Activated CD4-positive, alpha-beta T cell treated with anti-CD3 and anti-CD28 coated beads, Interleukin-2, amount 10 ng/mL, durations not matched to agents 7 days and 5 days (primary cell): ENCODE results near the gene SLC2A5. TPM values are rescaled to one million over a fixed set of nuclear protein-coding genes. Genes with fewer than 3 reads are reported as not detected.
"Not testable (repeated sequence)": the region's sequence is repeated elsewhere in the genome, so short reads cannot be mapped to it uniquely, and the experiment has no call there.

Experiments
- CTCF ChIA-PET: fragments of 350-600 bp; sonication (Branson Sonifier 250); formaldehyde crosslinking; loops from one replicate; lab custom pipeline; 2021; ENCODE audit warnings: antibody characterized with exemption; lab: Charles Lee
- POLR2A ChIA-PET: fragments of 350-600 bp; sonication (Branson Sonifier 250); formaldehyde crosslinking; loops from one replicate; lab custom pipeline; 2021; ENCODE audit warnings: antibody characterized with exemption; lab: Charles Lee
- DNase-seq: peaks from one replicate; pipeline ENCODE4 v3.0.0-alpha.2; 2020
- H3K27ac Mint-ChIP-seq: one replicate; pipeline ENCODE4 v1.8.0; 2021; ENCODE audit warnings: mild to moderate bottlenecking, moderate library complexity, mixed read lengths
- H3K27me3 Mint-ChIP-seq: one replicate; pipeline ENCODE4 v1.8.0; 2021; ENCODE audit warnings: mixed read lengths
- H3K36me3 Mint-ChIP-seq: one replicate; pipeline ENCODE4 v1.8.0; 2021; ENCODE audit warnings: low read depth, mixed read lengths
- H3K4me1 Mint-ChIP-seq: one replicate; pipeline ENCODE4 v1.8.0; 2021; ENCODE audit warnings: mixed read lengths
- H3K4me3 Mint-ChIP-seq: one replicate; pipeline ENCODE4 v1.8.0; 2021; ENCODE audit warnings: mild to moderate bottlenecking, moderate library complexity, mixed read lengths
- H3K9me3 Mint-ChIP-seq: one replicate; pipeline ENCODE4 v1.8.0; 2021; ENCODE audit warnings: mixed read lengths
- total RNA-seq, 2 experiments: library from RNA; stranded (reverse); gene quantifications; one replicate each; pipeline ENCODE4 v1.2.3, GENCODE V29; 2021

Gene SLC2A5
- total RNA-seq, 2 experiments from 2014 or later, result not detected

- Mint-ChIP-seq H3K4me3 (no peak overlapping the region), H3K9me3 (peaks cover 17% of the 10 kb centered on the region), H3K27ac (no peak overlapping the region), H3K27me3 (peaks cover 5% of the 10 kb centered on the region), H3K36me3 (peaks cover 3% of the 10 kb centered on the region), H3K4me1 (no peaks in the 10 kb centered on the region)
- POLR2A ChIA-PET, result interaction anchor here (0.7 kb wide), 1 partner anchor 120 kb away, joined by 3 read pairs; no protein-coding TSS in a partner anchor
- DNase-seq, result no peak
- CTCF ChIA-PET, result interaction anchor here (1.1 to 1.4 kb wide), 3 partner anchors 33 to 120 kb away, joined by 4 read pairs; no protein-coding TSS in a partner anchor
Measured at GRCh38 chr1:9037476-9038337, 31.7 kb downstream of the SLC2A5 start.

- CTCF ChIA-PET, result no interaction called here
- Mint-ChIP-seq H3K4me1 (no peaks in the 10 kb centered on the region), H3K27ac (no peak overlapping the region), H3K4me3 (no peak overlapping the region), H3K9me3 (peaks cover 27% of the 10 kb centered on the region), H3K27me3 (peaks cover 5% of the 10 kb centered on the region), H3K36me3 (peaks cover 3% of the 10 kb centered on the region)
- POLR2A ChIA-PET, result no interaction called here
- DNase-seq, result no peak
Measured at GRCh38 chr1:9035226-9035625, 34.2 kb downstream of the SLC2A5 start.

- no peak for DNase-seq
- Mint-ChIP-seq H3K36me3 (peaks cover 3% of the 10 kb centered on the region), H3K4me3 (no peak overlapping the region), H3K27me3 (peaks cover 13% of the 10 kb centered on the region), H3K27ac (no peak overlapping the region), H3K4me1 (no peaks in the 10 kb centered on the region), H3K9me3 (peaks cover 31% of the 10 kb centered on the region)
- CTCF ChIA-PET, result interaction anchor here (0.6 kb wide), 1 partner anchor 115 kb away, joined by 4 read pairs; no protein-coding TSS in a partner anchor
- POLR2A ChIA-PET, result no interaction called here
Measured at GRCh38 chr1:9033363-9033762, 36.1 kb downstream of the SLC2A5 start.

- no peaks in the 10 kb centered on the region for H3K4me1 Mint-ChIP-seq
Measured at GRCh38 chr1:9031484-9032259, 37.8 kb downstream of the SLC2A5 start.

GRCh38 chr1:9031077-9031476, 38.4 kb downstream of the SLC2A5 start:
- Mint-ChIP-seq H3K9me3 (peaks cover 31% of the 10 kb centered on the region), H3K27me3 (peaks cover 18% of the 10 kb centered on the region)
- H3K36me3 Mint-ChIP-seq, H3K27ac Mint-ChIP-seq, H3K4me3 Mint-ChIP-seq, POLR2A ChIA-PET, DNase-seq, H3K4me1 Mint-ChIP-seq: not testable (repeated sequence)
- CTCF ChIA-PET, result interaction anchor here (0.7 kb wide), 1 partner anchor 26 kb away, joined by 3 read pairs; no protein-coding TSS in a partner anchor

More at GRCh38 chr1:9031484-9032259, 37.8 kb downstream of the SLC2A5 start:
- no peak for DNase-seq
- Mint-ChIP-seq H3K9me3 (peaks cover 31% of the 10 kb centered on the region), H3K36me3 (peaks cover 3% of the 10 kb centered on the region), H3K27ac (no peak overlapping the region), H3K4me3 (no peak overlapping the region), H3K27me3 (peaks cover 18% of the 10 kb centered on the region)
- CTCF ChIA-PET, result interaction anchor here (0.7 kb wide), 1 partner anchor 27 kb away, joined by 3 read pairs; no protein-coding TSS in a partner anchor
- POLR2A ChIA-PET, result no interaction called here

- CTCF ChIA-PET, result interaction anchor here (1.4 kb wide), 1 partner anchor 24 kb away, joined by 4 read pairs; no protein-coding TSS in a partner anchor
- Mint-ChIP-seq H3K27me3 (peaks cover 13% of the 10 kb centered on the region), H3K36me3 (no peaks in the 10 kb centered on the region), H3K4me3 (no peak overlapping the region), H3K9me3 (peaks cover 17% of the 10 kb centered on the region), H3K4me1 (no peaks in the 10 kb centered on the region), H3K27ac (no peak overlapping the region)
- POLR2A ChIA-PET, result no interaction called here
- no peak for DNase-seq
Measured at GRCh38 chr1:9028921-9029705, 40.3 kb downstream of the SLC2A5 start.

- H3K36me3 Mint-ChIP-seq, result no peaks in the 10 kb centered on the region
- POLR2A ChIA-PET, result no interaction called here
- DNase-seq, result no peak
- peaks cover 14% of the 10 kb centered on the region for H3K9me3 Mint-ChIP-seq
- H3K4me3 Mint-ChIP-seq, result no peak overlapping the region
- peaks cover 13% of the 10 kb centered on the region for H3K27me3 Mint-ChIP-seq
- no peak overlapping the region for H3K27ac Mint-ChIP-seq
- CTCF ChIA-PET, result no interaction called here
- no peaks in the 10 kb centered on the region for H3K4me1 Mint-ChIP-seq
Measured at GRCh38 chr1:9027307-9027706, 42.1 kb downstream of the SLC2A5 start.

- peaks cover 5% of the 10 kb centered on the region for H3K9me3 Mint-ChIP-seq
- peaks cover 18% of the 10 kb centered on the region for H3K27me3 Mint-ChIP-seq
- H3K4me3 Mint-ChIP-seq, result no peak overlapping the region
- no peak for DNase-seq
- POLR2A ChIA-PET, result no interaction called here
- H3K4me1 Mint-ChIP-seq, result no peaks in the 10 kb centered on the region
- H3K36me3 Mint-ChIP-seq, result no peaks in the 10 kb centered on the region
- CTCF ChIA-PET, result interaction anchor here (1.2 kb wide), 1 partner anchor 23 kb away, joined by 5 read pairs; no protein-coding TSS in a partner anchor
- no peak overlapping the region for H3K27ac Mint-ChIP-seq
Measured at GRCh38 chr1:9025449-9025848, 44.0 kb downstream of the SLC2A5 start.

- no peak for DNase-seq
- Mint-ChIP-seq H3K27ac (no peak overlapping the region), H3K9me3 (peaks cover 3% of the 10 kb centered on the region), H3K4me1 (peaks cover 2% of the 10 kb centered on the region), H3K27me3 (peaks cover 20% of the 10 kb centered on the region), H3K4me3 (no peak overlapping the region), H3K36me3 (no peaks in the 10 kb centered on the region)
- POLR2A ChIA-PET, result no interaction called here
- CTCF ChIA-PET, result interaction anchor here (1.2 kb wide), 1 partner anchor 23 kb away, joined by 5 read pairs; no protein-coding TSS in a partner anchor
Measured at GRCh38 chr1:9024837-9025236, 44.6 kb downstream of the SLC2A5 start.

- CTCF ChIA-PET, result interaction anchor here (1.1 kb wide), 1 partner anchor 21 kb away, joined by 3 read pairs; no protein-coding TSS in a partner anchor
- no peak overlapping the region for H3K27ac Mint-ChIP-seq
- no peaks in the 10 kb centered on the region for H3K9me3 Mint-ChIP-seq
- peaks cover 18% of the 10 kb centered on the region for H3K27me3 Mint-ChIP-seq
- no peaks in the 10 kb centered on the region for H3K36me3 Mint-ChIP-seq
- peaks cover 2% of the 10 kb centered on the region for H3K4me1 Mint-ChIP-seq
- POLR2A ChIA-PET, result no interaction called here
- H3K4me3 Mint-ChIP-seq, result no peak overlapping the region
- no peak for DNase-seq
Measured at GRCh38 chr1:9022773-9023172, 46.7 kb downstream of the SLC2A5 start.

GRCh38 chr1:9022026-9022738, 47.3 kb downstream of the SLC2A5 start:
- H3K9me3 Mint-ChIP-seq, H3K4me1 Mint-ChIP-seq, DNase-seq, H3K36me3 Mint-ChIP-seq, H3K4me3 Mint-ChIP-seq, POLR2A ChIA-PET, H3K27ac Mint-ChIP-seq: not testable (repeated sequence)
- peaks cover 15% of the 10 kb centered on the region for H3K27me3 Mint-ChIP-seq
- CTCF ChIA-PET, result interaction anchor here (0.6 to 1.2 kb wide), 3 partner anchors 17 to 681 kb away, joined by 3 to 4 read pairs (median 3); no protein-coding TSS in a partner anchor
